GM13976 (cell line): Measurements from ENCODE around the gene FES.
A peak's percentile ranks its signal among the peaks of the same experiment; 100 is the strongest.

Experiments used
- DNase-seq: peaks from one replicate; pipeline ENCODE4 v3.0.0; 2012; ENCODE audit warnings: low spot score
- in situ Hi-C: fragments of 300-500 bp; cut with MboI; formaldehyde crosslinking; loops from one replicate; pipeline ENCODE4 v1.12.0; 2022; ENCODE audit warnings: low sequenced_read_pairs, mixed read lengths, inconsistent platforms; ENCODE audit not compliant: unreplicated experiment
- TF ChIP-seq, protein P1 (sequence below): IDR thresholded peaks from 2 replicates; pipeline ENCODE4 v1.5.1; 2012; ENCODE audit warnings: borderline replicate concordance, mild to moderate bottlenecking; ENCODE audit not compliant: insufficient read depth; ENCODE audit errors: extremely low read depth, missing control alignments, control extremely low read depth

Gene FES

DNA sequence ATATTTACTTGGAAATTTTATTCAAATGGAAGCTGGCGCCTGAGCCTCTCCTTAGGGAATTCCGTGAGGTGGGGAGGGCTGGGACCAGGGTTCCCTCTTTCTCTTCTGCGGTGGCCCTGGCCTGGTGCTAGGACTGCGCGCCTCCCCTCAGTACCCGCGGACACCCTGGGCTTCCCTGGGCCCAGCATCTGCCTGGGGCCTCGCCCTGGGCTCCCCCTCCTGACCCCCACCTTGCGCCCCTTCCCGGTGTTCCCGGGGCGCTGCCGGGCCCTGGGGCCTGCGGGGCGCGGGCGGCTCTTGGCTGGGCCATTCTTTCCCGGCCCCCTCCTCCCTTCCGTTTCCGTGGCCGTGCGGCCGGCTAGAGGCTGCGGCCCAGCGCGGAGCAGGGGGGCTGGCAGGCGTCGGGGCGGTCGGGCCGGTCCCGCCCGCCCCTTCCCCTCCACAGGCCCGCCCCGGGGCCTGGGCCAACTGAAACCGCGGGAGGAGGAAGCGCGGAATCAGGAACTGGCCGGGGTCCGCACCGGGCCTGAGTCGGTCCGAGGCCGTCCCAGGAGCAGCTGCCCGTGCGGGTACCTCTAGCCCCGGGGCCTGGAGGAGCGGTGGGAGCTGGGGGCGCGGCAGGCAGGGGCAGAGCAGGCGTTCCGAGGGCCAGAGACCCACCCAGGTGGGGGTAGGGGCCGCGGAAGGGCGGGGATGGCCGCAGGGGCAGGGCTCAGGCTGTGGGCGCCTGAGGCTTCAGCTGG is at the start of gene FES:
Gene FES (plus strand): TSS at position 529 of the 743 bp plus-strand sequence. CDS start 542 bp downstream, outside the sequence.
- DNase-seq = peak; percentile 51
- in situ Hi-C loops = loop anchor here (10.0 to 25.0 kb wide), 3 partner anchors 189 to 572 kb away; no protein-coding TSS in a partner anchor
- TF ChIP-seq, protein P1, sequence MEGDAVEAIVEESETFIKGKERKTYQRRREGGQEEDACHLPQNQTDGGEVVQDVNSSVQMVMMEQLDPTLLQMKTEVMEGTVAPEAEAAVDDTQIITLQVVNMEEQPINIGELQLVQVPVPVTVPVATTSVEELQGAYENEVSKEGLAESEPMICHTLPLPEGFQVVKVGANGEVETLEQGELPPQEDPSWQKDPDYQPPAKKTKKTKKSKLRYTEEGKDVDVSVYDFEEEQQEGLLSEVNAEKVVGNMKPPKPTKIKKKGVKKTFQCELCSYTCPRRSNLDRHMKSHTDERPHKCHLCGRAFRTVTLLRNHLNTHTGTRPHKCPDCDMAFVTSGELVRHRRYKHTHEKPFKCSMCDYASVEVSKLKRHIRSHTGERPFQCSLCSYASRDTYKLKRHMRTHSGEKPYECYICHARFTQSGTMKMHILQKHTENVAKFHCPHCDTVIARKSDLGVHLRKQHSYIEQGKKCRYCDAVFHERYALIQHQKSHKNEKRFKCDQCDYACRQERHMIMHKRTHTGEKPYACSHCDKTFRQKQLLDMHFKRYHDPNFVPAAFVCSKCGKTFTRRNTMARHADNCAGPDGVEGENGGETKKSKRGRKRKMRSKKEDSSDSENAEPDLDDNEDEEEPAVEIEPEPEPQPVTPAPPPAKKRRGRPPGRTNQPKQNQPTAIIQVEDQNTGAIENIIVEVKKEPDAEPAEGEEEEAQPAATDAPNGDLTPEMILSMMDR = no peak

DNA sequence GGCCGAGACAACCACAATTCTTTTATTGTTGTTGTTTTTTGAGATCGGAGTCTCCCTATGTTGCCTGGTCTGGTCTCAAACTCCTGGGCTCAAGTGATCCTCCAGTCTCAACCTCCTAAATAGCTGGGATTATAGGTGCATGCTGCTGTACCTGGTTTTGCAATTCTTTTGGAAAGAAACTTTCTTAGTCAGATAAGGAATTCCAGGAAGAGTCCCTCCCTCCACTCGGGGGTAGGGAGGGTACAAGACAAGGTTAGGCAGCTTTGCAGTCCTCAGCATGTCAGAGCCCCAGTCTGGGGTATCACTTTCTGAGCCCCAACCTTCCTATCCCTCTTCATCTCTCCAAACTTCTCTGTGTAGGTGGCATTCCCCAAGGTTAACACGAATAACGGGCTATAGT is 49.7 kb upstream of the FES start:
- no peak for DNase-seq
- in situ Hi-C loops = no loop called here
- TF ChIP-seq, protein P1 = no peak

DNA sequence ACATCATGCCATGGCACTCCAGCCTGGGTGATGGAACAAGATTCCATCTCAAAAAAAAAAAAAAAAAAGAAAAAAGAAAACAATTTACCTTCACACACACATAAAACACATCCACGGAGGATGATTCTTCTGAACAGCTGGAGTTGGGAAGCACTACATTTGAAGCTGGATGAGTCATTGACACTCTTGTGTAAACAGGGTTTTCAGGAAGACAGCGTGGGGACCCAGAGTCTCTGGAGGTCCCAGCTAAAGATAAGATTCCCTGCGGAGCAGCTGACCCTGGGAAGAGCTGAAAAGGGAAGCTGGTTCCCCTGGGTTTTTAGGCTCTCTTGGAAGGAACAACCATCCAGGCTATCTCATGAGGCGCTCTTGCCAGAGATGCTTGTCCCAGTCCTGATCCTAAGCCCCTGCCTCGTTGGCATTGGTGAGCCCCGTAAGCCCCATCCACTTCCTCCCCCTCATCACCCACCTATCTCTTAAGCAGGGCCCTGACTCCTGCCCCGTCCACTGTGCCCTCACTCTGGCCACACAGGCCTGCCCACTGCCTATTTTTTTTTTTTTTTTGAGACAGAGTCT is 47.9 kb upstream of the FES start:
- TF ChIP-seq, protein P1 = no peak
- DNase-seq = no peak
- in situ Hi-C loops = no loop called here

DNA sequence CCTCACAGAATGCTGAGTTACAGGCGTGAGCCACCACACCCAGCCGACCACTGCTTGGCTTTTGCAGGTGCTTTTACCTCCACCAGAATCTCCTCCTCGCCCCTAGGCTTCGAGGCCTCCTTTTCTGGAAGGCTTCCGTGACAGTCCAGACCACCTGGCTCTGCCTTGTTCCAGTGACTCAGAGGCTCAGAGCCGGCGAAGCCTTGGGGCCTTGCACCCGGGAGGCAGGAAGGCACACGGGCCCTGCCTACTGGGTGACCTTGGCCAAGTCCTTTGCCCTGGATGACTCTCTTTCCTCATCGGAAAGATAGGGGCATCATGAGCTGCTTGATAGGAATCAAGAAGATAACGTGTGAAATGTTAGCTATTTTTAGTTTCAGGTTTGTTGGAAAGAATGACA is 47.2 kb upstream of the FES start:
- DNase-seq = no peak
- in situ Hi-C loops = no loop called here

DNA sequence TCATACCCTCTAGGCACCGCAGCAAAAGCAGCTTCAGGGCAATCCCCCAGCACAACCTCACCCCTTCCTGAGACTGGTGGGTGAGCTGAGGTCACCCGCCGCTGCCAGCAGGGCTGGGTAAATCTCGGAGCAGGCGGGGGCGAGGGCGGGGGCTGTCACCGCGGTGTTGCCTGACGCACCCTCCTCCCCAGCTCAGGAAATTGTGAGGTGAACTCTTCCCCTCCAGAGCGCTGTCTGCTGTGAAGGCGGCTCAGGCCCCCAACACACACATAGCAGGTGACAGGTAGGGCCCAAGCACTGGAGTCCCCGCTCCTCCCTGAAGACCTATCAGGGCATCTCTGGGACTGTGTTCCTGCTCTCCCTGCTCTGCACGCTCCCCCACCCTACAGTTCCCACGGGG is 46.2 kb upstream of the FES start:
- DNase-seq = no peak
- TF ChIP-seq, protein P1 = no peak
- in situ Hi-C loops = no loop called here

More for the DNA sequence above, 47.2 kb upstream of the FES start:
- TF ChIP-seq, protein P1 = no peak

DNA sequence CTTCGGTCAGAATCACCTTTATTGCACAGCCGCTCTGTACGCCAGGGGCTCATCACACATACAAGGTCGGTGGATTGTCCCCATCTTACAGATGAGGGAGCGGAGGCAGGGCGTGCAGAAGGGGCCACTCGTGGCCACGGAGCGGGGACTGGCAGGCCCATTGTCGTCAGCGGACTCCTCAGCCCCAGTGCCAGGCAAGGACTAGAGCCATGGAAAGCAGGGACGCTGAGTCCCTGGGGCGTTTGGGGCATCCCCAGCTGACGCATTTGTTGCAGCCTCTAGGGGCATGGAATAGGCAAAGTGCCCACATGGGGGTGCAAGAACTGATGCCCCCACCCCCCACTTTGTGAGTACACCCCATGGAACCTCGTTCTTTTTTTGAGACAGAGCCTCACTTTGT is 45.8 kb upstream of the FES start:
- in situ Hi-C loops = no loop called here
- no peak for DNase-seq
- TF ChIP-seq, protein P1 = no peak
